GM18505 (cell line): ENCODE data around the gene KIF16B.

Experiments used
- ATAC-seq: cut with Tn5 transposase; IDR thresholded peaks from one replicate; pipeline ENCODE4 v1.9.1; 2021; ENCODE audit not compliant: unreplicated experiment
- POLR2A ChIP-seq: IDR thresholded peaks from 4 replicates; pipeline ENCODE4 v1.6.1; 2011; ENCODE audit warnings: borderline replicate concordance; ENCODE audit not compliant: insufficient read depth, insufficient read length; ENCODE audit errors: extremely low read depth

The KIF16B gene

DNA sequence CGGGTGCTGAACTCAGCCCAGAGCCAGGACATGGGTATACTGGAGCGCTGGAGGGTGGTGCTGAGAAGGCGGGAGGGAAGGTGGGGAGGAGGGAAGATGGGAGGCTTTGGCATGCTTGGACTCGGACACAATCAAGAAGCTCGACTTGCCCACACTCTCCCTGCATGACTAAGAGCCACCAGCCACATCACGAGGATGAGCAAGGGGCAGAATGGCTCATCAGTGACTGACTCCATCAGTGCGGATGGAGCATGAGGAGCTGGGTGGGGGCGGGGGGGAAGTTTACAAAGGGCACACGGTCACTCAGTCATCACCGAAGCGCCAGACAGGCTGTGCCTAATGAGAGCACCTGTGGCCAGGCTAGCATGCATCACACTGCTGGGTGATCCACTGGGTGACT, 222.8 kb downstream of the KIF16B start:
- no peak for TF ChIP-seq POLR2A
- ATAC-seq: no peak

DNA sequence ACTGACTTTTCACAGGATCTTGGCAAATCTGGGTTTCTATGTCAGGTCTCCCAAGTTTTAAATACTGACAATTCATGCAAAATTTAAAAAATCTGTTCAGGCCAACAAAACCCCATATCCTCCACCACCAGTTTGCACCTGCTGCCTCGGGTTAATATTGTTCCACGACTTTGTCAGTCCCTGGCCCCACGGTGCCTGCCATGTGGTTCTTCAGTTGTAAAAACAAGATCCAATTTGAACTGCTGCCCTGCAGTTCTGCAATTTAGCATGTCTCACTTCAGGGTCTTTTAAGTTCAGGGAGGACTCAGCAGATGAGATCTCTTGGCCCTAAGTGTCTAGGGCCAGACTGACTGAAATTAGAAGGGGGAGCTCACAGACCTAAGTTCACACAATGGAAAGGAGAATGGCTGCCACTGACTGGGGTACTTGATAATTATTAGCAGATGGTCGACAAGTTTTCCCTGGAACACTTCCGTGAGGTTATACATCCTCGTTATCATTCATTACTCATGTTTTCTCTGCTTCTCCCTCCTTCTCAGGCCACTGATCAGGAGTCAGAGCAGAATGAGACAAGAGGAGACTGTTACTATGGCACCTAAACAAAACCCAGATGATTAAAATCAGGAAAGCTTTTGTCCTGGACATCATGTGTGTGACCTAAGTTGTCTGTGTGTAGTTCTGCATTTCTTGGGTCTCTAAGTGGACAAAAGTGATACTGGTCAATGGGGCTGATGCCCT, 223.6 kb downstream of the KIF16B start:
- TF ChIP-seq POLR2A: no peak
- no peak for ATAC-seq

DNA sequence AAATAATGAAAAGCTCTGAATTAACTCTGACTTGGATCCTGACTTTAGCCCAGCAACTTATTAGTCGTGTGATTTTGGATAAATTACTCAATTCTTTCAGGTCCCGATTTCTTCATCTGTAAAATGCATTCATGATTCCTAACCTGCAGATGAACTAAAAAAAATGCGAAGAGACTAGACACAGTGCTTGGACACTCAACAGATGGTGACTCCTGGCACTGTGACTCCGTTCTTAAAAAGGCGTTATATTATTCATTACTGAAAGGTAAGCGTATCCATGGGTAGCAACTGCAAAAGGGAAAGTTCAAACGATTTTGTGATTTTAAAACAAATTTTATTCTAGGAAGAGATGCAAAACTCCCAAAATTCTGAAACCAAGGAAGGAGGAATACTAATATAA, 226.3 kb downstream of the KIF16B start:
- ATAC-seq: no peak
- TF ChIP-seq POLR2A: no peak

DNA sequence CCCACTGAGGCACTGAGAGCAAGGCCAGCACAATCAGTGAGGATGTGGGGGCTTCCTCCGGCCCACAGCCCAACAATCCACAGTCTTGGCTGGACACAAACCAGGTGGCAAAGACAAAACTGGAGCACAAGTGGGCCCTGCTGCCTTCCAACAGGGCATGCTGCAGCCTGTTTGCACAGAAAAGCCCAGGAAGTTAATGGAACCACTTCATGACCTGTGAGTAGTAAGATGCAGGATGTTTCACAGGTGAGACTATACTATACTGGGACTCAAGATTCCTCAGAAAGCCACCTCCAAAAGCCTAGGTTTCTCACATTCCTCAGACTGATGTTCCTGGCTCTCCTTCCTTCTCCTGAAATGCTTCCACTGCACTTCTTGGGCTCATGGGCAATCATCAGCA, 235.5 kb downstream of the KIF16B start:
- no peak for TF ChIP-seq POLR2A
- no peak for ATAC-seq

DNA sequence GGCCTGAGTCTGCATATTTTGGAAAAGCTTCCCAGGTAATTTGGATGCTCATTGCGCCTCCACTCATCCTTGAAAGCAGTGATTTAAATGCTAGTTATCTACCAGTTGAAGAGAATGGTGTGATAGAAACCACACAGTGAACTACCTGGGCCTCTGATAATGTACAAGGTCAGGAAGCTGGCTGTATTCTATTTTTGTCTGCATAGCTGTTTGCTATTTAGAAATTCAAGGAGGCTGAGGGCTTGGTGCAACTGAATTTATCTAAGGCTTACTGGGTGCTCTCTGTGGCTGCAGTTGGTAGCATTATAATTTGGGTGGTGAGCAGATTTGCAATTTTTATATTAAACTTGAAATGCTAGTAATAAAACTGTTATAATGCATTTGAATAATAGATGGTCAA, 245.6 kb downstream of the KIF16B start:
- TF ChIP-seq POLR2A: no peak
- no peak for ATAC-seq

DNA sequence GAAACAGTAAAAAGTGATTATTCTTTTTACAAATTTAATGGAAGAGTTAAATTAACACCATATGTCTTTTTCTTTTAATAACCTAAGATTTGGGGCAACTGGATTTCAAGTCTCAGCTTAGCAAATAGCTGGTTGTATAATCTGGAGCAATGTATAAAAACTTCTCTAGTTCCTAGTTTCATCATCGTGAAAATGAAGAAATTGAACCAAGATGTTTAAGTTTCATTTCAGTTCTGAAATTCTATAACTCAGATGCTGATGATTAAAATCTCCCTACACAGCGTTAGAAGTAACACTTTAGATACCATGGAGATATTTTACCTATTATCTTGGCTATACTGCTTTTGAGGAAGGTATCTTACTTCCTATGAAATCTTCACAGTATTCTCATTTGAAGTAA, 252.0 kb downstream of the KIF16B start:
- no peak for ATAC-seq
- TF ChIP-seq POLR2A: no peak

DNA sequence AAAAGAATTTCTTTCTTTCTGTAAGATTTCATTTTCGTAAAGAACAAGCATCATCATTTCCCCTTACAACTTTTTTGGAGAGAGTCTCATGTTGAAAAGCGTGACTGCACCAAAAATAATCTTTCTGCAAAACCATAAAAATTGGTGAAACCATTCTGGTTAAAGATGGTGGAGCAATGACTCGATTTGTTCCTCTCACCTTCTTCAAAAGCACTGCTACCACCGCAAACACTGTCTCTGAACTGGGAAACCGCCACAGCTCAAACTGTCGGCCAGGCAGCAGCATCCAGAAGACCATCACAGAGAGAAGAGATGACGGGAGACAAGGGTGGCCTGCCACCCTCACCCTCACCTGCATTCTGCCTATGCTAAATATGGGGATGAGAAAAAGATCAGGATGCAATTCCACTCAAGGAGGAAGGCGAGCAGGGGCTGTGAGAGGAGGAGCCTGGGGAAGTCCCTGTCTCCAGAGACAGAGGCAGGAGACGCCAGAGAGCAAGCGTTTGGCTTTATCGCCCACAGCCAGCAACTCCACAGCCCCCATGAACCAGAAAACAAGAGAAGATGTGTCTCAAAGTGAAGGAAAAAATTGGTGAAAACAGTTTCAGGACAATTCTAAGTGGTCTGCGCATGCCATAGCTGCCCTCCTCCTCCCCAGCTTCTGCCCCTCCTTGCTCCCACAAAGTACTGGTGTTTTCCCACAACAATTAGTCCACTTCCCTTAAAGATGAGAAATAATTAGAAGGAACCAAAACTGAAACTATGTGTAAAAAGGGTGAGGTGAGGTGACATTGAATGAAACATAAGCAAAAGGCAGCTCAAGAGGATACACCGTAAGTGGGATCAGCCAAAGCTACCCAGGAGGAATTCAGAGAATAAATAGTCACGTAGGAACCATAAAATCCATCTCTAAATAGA, 255.5 kb downstream of the KIF16B start:
- ATAC-seq: no peak

DNA sequence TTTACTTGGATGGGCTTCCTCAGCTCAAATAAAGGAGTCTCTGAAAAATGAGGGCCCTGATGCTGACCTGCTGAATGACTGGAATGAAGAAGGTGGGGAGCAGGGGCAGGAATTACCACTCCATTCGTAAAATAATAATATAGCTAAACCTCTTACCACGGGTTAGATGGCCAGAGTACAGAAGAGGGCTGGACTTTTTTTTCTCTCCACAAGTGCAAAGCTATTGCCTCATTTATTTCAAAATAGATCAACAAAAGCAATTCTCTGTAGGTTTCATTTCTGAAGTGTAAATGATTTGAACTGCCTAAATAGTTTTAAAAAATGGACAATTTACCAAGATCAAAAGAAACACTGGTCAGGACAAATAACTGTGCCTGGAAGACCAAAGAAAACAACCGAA, 256.7 kb downstream of the KIF16B start:
- ATAC-seq: no peak
- no peak for TF ChIP-seq POLR2A

More for the DNA sequence above, 255.5 kb downstream of the KIF16B start:
- no peak for TF ChIP-seq POLR2A

DNA sequence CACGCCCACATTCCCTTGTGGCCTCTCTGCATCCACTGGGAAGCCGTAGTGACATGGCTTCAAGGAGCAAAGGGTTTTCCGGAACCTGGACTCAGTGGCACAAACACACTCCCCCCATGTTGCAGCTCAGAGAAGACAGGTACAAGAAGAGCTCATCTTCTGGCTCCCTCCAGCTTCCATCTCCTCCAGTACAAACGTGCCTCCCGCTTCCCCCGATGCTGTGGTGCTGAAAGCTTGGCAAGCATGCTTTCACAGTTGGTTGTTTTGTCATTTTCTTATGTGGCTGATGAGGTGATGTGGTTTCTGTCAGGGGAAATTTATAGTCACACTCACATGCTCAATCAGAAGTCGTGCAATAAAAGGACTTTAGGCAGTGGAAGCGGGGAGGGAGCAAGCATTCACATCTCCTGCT, 258.5 kb downstream of the KIF16B start:
- no peak for TF ChIP-seq POLR2A
- ATAC-seq: no peak

DNA sequence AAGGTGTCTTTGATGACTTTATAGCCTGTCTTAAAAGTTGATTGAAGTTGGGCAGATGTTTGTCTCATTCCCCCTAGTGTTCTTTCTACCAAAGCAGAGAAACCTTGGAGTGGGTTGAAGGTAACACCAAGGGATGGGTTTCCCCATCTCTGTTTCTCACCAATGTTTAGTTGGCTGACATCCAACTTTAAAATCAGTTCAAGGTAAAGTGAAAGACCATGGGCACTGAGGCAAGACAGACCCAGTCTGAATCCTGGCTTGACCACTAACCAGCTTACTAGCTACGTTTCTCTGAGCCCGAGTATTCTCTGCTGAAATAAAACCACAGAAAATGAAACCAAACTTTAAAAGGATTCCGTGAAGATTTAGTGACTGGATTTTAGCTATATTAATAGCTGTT, 258.9 kb downstream of the KIF16B start:
- ATAC-seq: no peak
- no peak for TF ChIP-seq POLR2A

DNA sequence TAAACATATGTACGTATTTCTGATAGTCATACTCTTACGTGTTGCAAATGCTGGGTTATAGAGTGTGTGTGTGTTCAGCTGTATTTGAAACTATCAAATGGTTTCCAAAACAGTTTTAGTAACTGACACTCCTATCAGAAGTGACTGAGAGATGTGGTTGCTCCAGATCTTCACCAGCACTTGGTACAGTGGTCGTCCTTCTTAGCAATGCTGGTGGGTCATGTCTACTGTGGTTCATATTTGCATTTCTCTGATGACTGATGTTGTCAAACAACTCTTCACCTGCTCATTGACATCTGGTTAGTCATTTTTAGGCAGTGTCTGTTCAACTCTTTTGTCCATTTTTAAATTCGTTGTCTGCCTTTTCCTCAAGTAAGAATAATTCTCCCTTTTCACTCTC, 259.3 kb downstream of the KIF16B start:
- no peak for ATAC-seq
- no peak for TF ChIP-seq POLR2A

DNA sequence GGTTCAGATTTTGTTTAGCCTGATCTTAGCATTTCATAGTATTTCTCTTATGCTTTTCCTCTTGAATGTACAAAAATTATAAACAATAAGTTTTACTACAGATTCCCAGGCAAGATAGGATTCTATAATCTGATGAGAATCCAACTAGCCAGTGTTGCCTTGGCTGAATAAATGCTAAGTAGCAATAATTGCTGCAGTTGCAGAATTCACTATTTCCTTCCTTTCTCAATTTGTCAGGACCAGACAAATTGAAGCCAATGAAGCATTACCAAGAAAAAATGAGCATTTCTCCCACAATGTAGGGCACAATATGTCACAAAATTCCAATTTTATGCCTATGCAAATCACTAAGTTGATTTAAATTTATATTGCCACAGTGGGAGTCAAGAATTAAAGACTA, 260.2 kb downstream of the KIF16B start:
- no peak for TF ChIP-seq POLR2A
- no peak for ATAC-seq

DNA sequence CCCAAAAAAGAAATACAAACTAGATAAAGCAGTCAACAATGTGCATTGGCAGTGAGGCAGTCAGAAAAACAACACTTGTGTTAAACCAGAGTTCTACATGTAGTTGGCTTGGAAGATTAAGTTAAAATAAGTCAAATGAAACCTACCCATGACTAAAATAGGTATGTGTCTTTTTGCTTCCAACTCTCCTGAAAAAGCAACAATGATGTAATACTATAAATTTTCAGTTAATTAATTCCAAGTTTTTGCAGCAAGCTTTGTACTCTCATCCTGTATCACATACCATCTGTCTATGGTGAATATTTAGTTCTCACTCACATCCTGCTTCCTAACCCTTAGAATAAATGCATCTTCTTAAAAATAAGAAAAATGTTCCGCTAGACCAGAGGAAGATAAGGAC, 261.5 kb downstream of the KIF16B start:
- no peak for ATAC-seq
- no peak for TF ChIP-seq POLR2A

DNA sequence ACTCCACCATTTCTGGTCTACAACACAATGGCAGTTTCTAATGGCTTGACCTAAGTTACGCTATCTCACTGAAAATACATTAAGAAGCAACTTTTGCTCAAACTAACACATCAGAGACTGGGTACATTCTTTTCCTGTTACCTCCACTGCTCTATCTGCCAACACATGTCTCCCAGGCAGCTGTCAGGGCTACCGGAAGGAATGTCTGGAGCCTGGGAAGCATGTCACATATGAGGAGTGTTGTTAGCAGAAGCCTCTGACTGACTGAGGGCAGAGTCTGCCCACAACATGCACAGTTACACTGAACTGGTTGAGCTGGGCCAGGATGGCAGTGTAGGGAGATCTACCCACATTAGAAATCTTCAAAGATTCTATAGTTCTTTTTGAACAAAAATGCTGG, 264.5 kb downstream of the KIF16B start:
- ATAC-seq: no peak
- no peak for TF ChIP-seq POLR2A
